ENCODE results near the gene CD200.

GRCh38 chr3:112364291-112364690 lies 31.3 kb downstream of the CD200 start:
- TF ChIP-seq, protein P1, sequence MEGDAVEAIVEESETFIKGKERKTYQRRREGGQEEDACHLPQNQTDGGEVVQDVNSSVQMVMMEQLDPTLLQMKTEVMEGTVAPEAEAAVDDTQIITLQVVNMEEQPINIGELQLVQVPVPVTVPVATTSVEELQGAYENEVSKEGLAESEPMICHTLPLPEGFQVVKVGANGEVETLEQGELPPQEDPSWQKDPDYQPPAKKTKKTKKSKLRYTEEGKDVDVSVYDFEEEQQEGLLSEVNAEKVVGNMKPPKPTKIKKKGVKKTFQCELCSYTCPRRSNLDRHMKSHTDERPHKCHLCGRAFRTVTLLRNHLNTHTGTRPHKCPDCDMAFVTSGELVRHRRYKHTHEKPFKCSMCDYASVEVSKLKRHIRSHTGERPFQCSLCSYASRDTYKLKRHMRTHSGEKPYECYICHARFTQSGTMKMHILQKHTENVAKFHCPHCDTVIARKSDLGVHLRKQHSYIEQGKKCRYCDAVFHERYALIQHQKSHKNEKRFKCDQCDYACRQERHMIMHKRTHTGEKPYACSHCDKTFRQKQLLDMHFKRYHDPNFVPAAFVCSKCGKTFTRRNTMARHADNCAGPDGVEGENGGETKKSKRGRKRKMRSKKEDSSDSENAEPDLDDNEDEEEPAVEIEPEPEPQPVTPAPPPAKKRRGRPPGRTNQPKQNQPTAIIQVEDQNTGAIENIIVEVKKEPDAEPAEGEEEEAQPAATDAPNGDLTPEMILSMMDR (IDR thresholded peaks at IDR 0.05; ENCODE audit: low read depth, low read length, missing input control) = no peak
- no peak for TF ChIP-seq MAX (IDR thresholded peaks at IDR 0.05)
- TF ChIP-seq, protein P2, sequence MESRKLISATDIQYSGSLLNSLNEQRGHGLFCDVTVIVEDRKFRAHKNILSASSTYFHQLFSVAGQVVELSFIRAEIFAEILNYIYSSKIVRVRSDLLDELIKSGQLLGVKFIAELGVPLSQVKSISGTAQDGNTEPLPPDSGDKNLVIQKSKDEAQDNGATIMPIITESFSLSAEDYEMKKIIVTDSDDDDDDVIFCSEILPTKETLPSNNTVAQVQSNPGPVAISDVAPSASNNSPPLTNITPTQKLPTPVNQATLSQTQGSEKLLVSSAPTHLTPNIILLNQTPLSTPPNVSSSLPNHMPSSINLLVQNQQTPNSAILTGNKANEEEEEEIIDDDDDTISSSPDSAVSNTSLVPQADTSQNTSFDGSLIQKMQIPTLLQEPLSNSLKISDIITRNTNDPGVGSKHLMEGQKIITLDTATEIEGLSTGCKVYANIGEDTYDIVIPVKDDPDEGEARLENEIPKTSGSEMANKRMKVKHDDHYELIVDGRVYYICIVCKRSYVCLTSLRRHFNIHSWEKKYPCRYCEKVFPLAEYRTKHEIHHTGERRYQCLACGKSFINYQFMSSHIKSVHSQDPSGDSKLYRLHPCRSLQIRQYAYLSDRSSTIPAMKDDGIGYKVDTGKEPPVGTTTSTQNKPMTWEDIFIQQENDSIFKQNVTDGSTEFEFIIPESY (IDR thresholded peaks at IDR 0.05) = no peak
- no peak for TF ChIP-seq GABPA (IDR thresholded peaks at IDR 0.05 in 1 of 2, conservative IDR thresholded peaks at IDR 0.05 in 1 of 2)
